GM23338 (cell line): ENCODE data around the gene USP15. TPM values are rescaled to one million over a fixed set of nuclear protein-coding genes. Genes with fewer than 3 reads are reported as not detected.

ENCODE experiments used
- ATAC-seq: fragments of 200-7000 bp; cut with Tn5 transposase; 3 replicates; pipeline ENCODE4 v1.9.1; 2020
- DNase-seq: peaks from one replicate; pipeline ENCODE4 v3.0.0-alpha.2; 2015; ENCODE audit warnings: low spot score
- H2AFZ ChIP-seq: fragments of 200-600 bp; sonication (generic); 2 replicates; pipeline ENCODE4 v1.8.0; 2016; ENCODE audit warnings: antibody characterized with exemption, mild to moderate bottlenecking, moderate library complexity
- H3F3A ChIP-seq: fragments of 200-600 bp; sonication (generic); replicated peaks from 2 replicates; pipeline ENCODE4 v1.8.0; 2017; ENCODE audit warnings: antibody characterized with exemption, mixed run types, low read depth
- H3K27ac ChIP-seq: fragments of 200-600 bp; sonication (generic); 2 replicates; pipeline ENCODE4 v1.6.1; 2016; ENCODE audit warnings: low read depth
- H3K27me3 ChIP-seq: fragments of 200-600 bp; sonication (generic); 2 replicates; pipeline ENCODE4 v1.8.0; 2016; ENCODE audit warnings: mild to moderate bottlenecking, mixed run types, moderate library complexity; ENCODE audit not compliant: insufficient read depth
- H3K36me3 ChIP-seq: fragments of 200-600 bp; sonication (generic); 2 replicates; pipeline ENCODE4 v1.8.0; 2016; ENCODE audit warnings: mild to moderate bottlenecking; ENCODE audit not compliant: insufficient read depth
- H3K4me1 ChIP-seq: fragments of 200-600 bp; sonication (generic); 2 replicates; pipeline ENCODE4 v1.8.0; 2016; ENCODE audit warnings: mild to moderate bottlenecking, moderate library complexity; ENCODE audit not compliant: insufficient read depth
- H3K4me2 ChIP-seq: fragments of 200-600 bp; sonication (generic); 2 replicates; pipeline ENCODE4 v1.7.1; 2017; ENCODE audit warnings: mixed run types
- H3K4me3 ChIP-seq: fragments of 200-600 bp; sonication (generic); 2 replicates; pipeline ENCODE4 v1.6.1; 2016; ENCODE audit warnings: mixed run types
- H3K79me2 ChIP-seq: fragments of 200-600 bp; sonication (generic); replicated peaks from 2 replicates; pipeline ENCODE4 v1.8.0; 2017; ENCODE audit warnings: mild to moderate bottlenecking; ENCODE audit not compliant: insufficient read depth
- H3K9me2 ChIP-seq: fragments of 200-600 bp; sonication (generic); 2 replicates; pipeline ENCODE4 v1.8.0; 2017; ENCODE audit not compliant: insufficient read depth
- H4K20me1 ChIP-seq: fragments of 200-600 bp; sonication (generic); replicated peaks from 2 replicates; pipeline ENCODE4 v1.8.0; 2017; ENCODE audit warnings: mild to moderate bottlenecking; ENCODE audit not compliant: insufficient read depth
- H3K27ac Mint-ChIP-seq: 2 replicates; pipeline ENCODE4 v1.8.0; 2020; ENCODE audit warnings: inconsistent platforms, mild to moderate bottlenecking, moderate library complexity, mixed read lengths
- H3K27me3 Mint-ChIP-seq: 3 replicates; pipeline ENCODE4 v1.8.0; 2022; ENCODE audit warnings: low read depth, mild to moderate bottlenecking, moderate library complexity, mixed read lengths, inconsistent platforms; ENCODE audit not compliant: insufficient read depth, poor library complexity
- H3K36me3 Mint-ChIP-seq: 3 replicates; pipeline ENCODE4 v1.8.0; 2021; ENCODE audit warnings: low read depth, mild to moderate bottlenecking, inconsistent platforms, moderate library complexity, mixed read lengths
- H3K4me1 Mint-ChIP-seq: 3 replicates; pipeline ENCODE4 v1.8.0; 2020; ENCODE audit warnings: mild to moderate bottlenecking, inconsistent platforms, mixed read lengths
- H3K4me3 Mint-ChIP-seq: 3 replicates; pipeline ENCODE4 v1.8.0; 2021; ENCODE audit warnings: moderate library complexity, mild to moderate bottlenecking, inconsistent platforms, mixed read lengths
- H3K9me3 Mint-ChIP-seq: 3 replicates; pipeline ENCODE4 v1.8.0; 2020; ENCODE audit warnings: moderate library complexity, mild to moderate bottlenecking, inconsistent platforms, mixed read lengths
- CREB1 ChIP-seq: fragments of 250-450 bp; sonication (Bioruptor Pico); IDR thresholded peaks from 2 replicates; pipeline ENCODE4 v1.5.0; 2020; ENCODE audit warnings: low read depth, mild to moderate bottlenecking, moderate library complexity
- EZH2 ChIP-seq: fragments of 200-600 bp; sonication (generic); IDR thresholded peaks from one replicate; pipeline ENCODE4 v1.8.0; 2017; ENCODE audit warnings: antibody characterized with exemption, mild to moderate bottlenecking, low read depth; ENCODE audit not compliant: unreplicated experiment
- EZH2phosphoT487 ChIP-seq: fragments of 200-600 bp; sonication (generic); IDR thresholded peaks from one replicate; pipeline ENCODE4 v1.8.1; 2018; ENCODE audit warnings: antibody characterized with exemption; ENCODE audit not compliant: unreplicated experiment
- JUNB ChIP-seq: IDR thresholded peaks from one replicate; pipeline ENCODE4 v1.6.1; 2016; ENCODE audit warnings: antibody characterized with exemption; ENCODE audit not compliant: unreplicated experiment
- NANOG ChIP-seq: IDR thresholded peaks from 2 replicates; pipeline ENCODE4 v1.6.1; 2016; ENCODE audit warnings: antibody characterized with exemption, borderline replicate concordance
- POLR2AphosphoS5 ChIP-seq: IDR thresholded peaks from 2 replicates; pipeline ENCODE4 v1.6.1; 2016; ENCODE audit warnings: antibody characterized with exemption, low read depth
- STAT1 ChIP-seq: IDR thresholded peaks from one replicate; pipeline ENCODE4 v1.6.1; 2016; ENCODE audit warnings: antibody characterized with exemption; ENCODE audit not compliant: unreplicated experiment
- ZNF114 ChIP-seq: fragments of 250-450 bp; sonication (Bioruptor Pico); IDR thresholded peaks from 2 replicates; pipeline ENCODE4 v1.5.0; 2020; ENCODE audit warnings: mild to moderate bottlenecking, moderate library complexity
- ZNF331 ChIP-seq: fragments of 250-450 bp; sonication (Bioruptor Pico); IDR thresholded peaks from 2 replicates; pipeline ENCODE4 v1.5.0; 2020; ENCODE audit warnings: low read depth, mild to moderate bottlenecking, moderate library complexity
- polyA plus RNA-seq: library from polyadenylated mRNA; unstranded; fragments of >200 nt; fragmentation: Nextera tagmentation; extraction: Ambion mirVana; gene quantifications from 2 replicates; pipeline ENCODE4 v1.2.1, GENCODE V29; 2016
- total RNA-seq: library from RNA; depleted of rRNA; stranded (reverse); fragments of >200 nt; shearing (Covaris generic); gene quantifications from 2 replicates; pipeline ENCODE4 v1.2.3, GENCODE V29; 2014
- TF ChIP-seq, protein P1 (sequence below): fragments of 250-450 bp; sonication (Bioruptor Pico); IDR thresholded peaks from 2 replicates; pipeline ENCODE4 v1.5.0; 2020; ENCODE audit warnings: mild to moderate bottlenecking, moderate library complexity
- TF ChIP-seq, protein P2 (sequence below): IDR thresholded peaks from one replicate; pipeline ENCODE4 v1.6.1; 2018; ENCODE audit warnings: antibody characterized with exemption; ENCODE audit not compliant: unreplicated experiment
- TF ChIP-seq, protein P3 (sequence below), 2 experiments: fragments of 200-600 bp in 1 of 2; sonication (generic) in 1 of 2; conservative IDR thresholded peaks; 2 replicates each; pipeline versions ENCODE4 v1.5.1 to v1.6.1; 2016 to 2017; ENCODE audit warnings: antibody characterized with exemption in 2 of 2, low read depth in 2 of 2, mild to moderate bottlenecking in 2 of 2, moderate library complexity in 1 of 2
- TF ChIP-seq, protein P4 (sequence below): IDR thresholded peaks from 2 replicates; pipeline ENCODE4 v1.6.1; 2016; ENCODE audit warnings: antibody characterized with exemption

USP15 gene
- total and polyA plus RNA-seq, 2 experiments from 2014 or later = 29.5 to 60.3 TPM

DNA sequence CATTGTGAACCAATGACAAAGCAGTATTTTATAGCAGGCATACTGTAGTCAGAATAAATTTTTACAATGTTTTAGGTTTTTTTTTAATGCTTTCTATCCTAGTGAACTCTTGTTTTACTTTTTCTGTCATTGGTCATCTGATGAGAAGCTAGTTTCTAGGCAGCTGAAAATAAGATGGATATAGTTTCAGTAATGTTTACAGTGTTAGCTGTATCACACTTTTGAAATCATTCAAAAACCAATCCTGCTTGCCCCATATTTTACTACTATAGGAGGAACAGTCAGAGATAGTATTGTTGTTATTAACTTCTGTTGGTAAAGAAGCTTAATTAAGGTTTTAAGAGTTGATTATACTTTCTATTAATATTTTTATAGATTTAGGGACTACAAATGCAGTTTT, 24.5 kb downstream of the USP15 start:
- Histone ChIP-seq H3K27ac (no peak overlapping the region), H2AFZ (no peak overlapping the region), H3K36me3 (no peaks in the 10 kb centered on the region), H4K20me1 (peaks cover 18% of the 10 kb centered on the region), H3K9me2 (no peaks in the 10 kb centered on the region), H3K4me3 (no peak overlapping the region), H3K27me3 (no peaks in the 10 kb centered on the region), H3K79me2 (peaks cover 91% of the 10 kb centered on the region), H3F3A (no peaks in the 10 kb centered on the region), H3K4me2 (no peak overlapping the region), H3K4me1 (no peaks in the 10 kb centered on the region)
- Mint-ChIP-seq H3K27ac (no peak overlapping the region), H3K36me3 (no peaks in the 10 kb centered on the region), H3K9me3 (no peaks in the 10 kb centered on the region; the same call in 2 of the 3 replicates), H3K27me3 (no peaks in the 10 kb centered on the region), H3K4me3 (no peak overlapping the region), H3K4me1 (peaks cover 22% of the 10 kb centered on the region)
- ATAC-seq = no peak
- TF ChIP-seq, protein P1, sequence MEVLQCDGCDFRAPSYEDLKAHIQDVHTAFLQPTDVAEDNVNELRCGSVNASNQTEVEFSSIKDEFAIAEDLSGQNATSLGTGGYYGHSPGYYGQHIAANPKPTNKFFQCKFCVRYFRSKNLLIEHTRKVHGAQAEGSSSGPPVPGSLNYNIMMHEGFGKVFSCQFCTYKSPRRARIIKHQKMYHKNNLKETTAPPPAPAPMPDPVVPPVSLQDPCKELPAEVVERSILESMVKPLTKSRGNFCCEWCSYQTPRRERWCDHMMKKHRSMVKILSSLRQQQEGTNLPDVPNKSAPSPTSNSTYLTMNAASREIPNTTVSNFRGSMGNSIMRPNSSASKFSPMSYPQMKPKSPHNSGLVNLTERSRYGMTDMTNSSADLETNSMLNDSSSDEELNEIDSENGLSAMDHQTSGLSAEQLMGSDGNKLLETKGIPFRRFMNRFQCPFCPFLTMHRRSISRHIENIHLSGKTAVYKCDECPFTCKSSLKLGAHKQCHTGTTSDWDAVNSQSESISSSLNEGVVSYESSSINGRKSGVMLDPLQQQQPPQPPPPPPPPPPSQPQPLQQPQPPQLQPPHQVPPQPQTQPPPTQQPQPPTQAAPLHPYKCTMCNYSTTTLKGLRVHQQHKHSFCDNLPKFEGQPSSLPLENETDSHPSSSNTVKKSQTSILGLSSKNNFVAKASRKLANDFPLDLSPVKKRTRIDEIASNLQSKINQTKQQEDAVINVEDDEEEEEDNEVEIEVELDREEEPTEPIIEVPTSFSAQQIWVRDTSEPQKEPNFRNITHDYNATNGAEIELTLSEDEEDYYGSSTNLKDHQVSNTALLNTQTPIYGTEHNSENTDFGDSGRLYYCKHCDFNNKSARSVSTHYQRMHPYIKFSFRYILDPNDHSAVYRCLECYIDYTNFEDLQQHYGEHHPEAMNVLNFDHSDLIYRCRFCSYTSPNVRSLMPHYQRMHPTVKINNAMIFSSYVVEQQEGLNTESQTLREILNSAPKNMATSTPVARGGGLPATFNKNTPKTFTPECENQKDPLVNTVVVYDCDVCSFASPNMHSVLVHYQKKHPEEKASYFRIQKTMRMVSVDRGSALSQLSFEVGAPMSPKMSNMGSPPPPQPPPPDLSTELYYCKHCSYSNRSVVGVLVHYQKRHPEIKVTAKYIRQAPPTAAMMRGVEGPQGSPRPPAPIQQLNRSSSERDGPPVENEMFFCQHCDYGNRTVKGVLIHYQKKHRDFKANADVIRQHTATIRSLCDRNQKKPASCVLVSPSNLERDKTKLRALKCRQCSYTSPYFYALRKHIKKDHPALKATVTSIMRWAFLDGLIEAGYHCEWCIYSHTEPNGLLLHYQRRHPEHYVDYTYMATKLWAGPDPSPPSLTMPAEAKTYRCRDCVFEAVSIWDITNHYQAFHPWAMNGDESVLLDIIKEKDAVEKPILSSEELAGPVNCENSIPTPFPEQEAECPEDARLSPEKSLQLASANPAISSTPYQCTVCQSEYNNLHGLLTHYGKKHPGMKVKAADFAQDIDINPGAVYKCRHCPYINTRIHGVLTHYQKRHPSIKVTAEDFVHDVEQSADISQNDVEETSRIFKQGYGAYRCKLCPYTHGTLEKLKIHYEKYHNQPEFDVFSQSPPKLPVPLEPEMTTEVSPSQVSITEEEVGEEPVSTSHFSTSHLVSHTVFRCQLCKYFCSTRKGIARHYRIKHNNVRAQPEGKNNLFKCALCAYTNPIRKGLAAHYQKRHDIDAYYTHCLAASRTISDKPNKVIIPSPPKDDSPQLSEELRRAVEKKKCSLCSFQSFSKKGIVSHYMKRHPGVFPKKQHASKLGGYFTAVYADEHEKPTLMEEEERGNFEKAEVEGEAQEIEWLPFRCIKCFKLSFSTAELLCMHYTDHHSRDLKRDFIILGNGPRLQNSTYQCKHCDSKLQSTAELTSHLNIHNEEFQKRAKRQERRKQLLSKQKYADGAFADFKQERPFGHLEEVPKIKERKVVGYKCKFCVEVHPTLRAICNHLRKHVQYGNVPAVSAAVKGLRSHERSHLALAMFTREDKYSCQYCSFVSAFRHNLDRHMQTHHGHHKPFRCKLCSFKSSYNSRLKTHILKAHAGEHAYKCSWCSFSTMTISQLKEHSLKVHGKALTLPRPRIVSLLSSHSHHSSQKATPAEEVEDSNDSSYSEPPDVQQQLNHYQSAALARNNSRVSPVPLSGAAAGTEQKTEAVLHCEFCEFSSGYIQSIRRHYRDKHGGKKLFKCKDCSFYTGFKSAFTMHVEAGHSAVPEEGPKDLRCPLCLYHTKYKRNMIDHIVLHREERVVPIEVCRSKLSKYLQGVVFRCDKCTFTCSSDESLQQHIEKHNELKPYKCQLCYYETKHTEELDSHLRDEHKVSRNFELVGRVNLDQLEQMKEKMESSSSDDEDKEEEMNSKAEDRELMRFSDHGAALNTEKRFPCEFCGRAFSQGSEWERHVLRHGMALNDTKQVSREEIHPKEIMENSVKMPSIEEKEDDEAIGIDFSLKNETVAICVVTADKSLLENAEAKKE (CRISPR knock-in tag) = no peak
- TF ChIP-seq, protein P2, sequence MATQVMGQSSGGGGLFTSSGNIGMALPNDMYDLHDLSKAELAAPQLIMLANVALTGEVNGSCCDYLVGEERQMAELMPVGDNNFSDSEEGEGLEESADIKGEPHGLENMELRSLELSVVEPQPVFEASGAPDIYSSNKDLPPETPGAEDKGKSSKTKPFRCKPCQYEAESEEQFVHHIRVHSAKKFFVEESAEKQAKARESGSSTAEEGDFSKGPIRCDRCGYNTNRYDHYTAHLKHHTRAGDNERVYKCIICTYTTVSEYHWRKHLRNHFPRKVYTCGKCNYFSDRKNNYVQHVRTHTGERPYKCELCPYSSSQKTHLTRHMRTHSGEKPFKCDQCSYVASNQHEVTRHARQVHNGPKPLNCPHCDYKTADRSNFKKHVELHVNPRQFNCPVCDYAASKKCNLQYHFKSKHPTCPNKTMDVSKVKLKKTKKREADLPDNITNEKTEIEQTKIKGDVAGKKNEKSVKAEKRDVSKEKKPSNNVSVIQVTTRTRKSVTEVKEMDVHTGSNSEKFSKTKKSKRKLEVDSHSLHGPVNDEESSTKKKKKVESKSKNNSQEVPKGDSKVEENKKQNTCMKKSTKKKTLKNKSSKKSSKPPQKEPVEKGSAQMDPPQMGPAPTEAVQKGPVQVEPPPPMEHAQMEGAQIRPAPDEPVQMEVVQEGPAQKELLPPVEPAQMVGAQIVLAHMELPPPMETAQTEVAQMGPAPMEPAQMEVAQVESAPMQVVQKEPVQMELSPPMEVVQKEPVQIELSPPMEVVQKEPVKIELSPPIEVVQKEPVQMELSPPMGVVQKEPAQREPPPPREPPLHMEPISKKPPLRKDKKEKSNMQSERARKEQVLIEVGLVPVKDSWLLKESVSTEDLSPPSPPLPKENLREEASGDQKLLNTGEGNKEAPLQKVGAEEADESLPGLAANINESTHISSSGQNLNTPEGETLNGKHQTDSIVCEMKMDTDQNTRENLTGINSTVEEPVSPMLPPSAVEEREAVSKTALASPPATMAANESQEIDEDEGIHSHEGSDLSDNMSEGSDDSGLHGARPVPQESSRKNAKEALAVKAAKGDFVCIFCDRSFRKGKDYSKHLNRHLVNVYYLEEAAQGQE = no peak
- TF ChIP-seq, protein P3, sequence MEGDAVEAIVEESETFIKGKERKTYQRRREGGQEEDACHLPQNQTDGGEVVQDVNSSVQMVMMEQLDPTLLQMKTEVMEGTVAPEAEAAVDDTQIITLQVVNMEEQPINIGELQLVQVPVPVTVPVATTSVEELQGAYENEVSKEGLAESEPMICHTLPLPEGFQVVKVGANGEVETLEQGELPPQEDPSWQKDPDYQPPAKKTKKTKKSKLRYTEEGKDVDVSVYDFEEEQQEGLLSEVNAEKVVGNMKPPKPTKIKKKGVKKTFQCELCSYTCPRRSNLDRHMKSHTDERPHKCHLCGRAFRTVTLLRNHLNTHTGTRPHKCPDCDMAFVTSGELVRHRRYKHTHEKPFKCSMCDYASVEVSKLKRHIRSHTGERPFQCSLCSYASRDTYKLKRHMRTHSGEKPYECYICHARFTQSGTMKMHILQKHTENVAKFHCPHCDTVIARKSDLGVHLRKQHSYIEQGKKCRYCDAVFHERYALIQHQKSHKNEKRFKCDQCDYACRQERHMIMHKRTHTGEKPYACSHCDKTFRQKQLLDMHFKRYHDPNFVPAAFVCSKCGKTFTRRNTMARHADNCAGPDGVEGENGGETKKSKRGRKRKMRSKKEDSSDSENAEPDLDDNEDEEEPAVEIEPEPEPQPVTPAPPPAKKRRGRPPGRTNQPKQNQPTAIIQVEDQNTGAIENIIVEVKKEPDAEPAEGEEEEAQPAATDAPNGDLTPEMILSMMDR (conservative IDR thresholded peaks at IDR 0.05; ENCODE audit: low read depth in 2 of 2) = no peak
- TF ChIP-seq NANOG = no peak
- no peak for TF ChIP-seq EZH2
- TF ChIP-seq POLR2AphosphoS5 = no peak
- no peak for TF ChIP-seq STAT1
- TF ChIP-seq ZNF331 (CRISPR knock-in tag) = no peak
- TF ChIP-seq JUNB = no peak
- no peak for TF ChIP-seq CREB1 (CRISPR knock-in tag)
- no peak for TF ChIP-seq EZH2phosphoT487
- TF ChIP-seq ZNF114 (CRISPR knock-in tag) = no peak
- TF ChIP-seq, protein P4, sequence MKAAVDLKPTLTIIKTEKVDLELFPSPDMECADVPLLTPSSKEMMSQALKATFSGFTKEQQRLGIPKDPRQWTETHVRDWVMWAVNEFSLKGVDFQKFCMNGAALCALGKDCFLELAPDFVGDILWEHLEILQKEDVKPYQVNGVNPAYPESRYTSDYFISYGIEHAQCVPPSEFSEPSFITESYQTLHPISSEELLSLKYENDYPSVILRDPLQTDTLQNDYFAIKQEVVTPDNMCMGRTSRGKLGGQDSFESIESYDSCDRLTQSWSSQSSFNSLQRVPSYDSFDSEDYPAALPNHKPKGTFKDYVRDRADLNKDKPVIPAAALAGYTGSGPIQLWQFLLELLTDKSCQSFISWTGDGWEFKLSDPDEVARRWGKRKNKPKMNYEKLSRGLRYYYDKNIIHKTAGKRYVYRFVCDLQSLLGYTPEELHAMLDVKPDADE = no peak
- no peak for DNase-seq
